Activated CD8-positive, alpha-beta memory T cell treated with anti-CD3 and anti-CD28 coated beads for 1 hour (primary cell): ENCODE results near the gene COX17.

Experiments used
- DNase-seq, 2 donors: peaks; one replicate each; pipeline ENCODE4 v3.0.0-alpha.2; 2020; ENCODE audit warnings: low read depth in 1 of 2; ENCODE audit errors: extremely low read depth in 1 of 2

The COX17 gene

GRCh38 chr3:119647171-119647570 lies 30.0 kb downstream of the COX17 start:
- no peak for DNase-seq

GRCh38 chr3:119645813-119646212 lies 31.4 kb downstream of the COX17 start:
- DNase-seq, result no peak

- no peak for DNase-seq
Measured at GRCh38 chr3:119644481-119644880, 32.7 kb downstream of the COX17 start.

GRCh38 chr3:119643528-119643927 lies 33.7 kb downstream of the COX17 start:
- DNase-seq, result no peak

GRCh38 chr3:119642746-119643473 lies 34.3 kb downstream of the COX17 start:
- DNase-seq, result no peak

GRCh38 chr3:119641416-119641815 lies 35.8 kb downstream of the COX17 start:
- no peak for DNase-seq

- no peak for DNase-seq
Measured at GRCh38 chr3:119639494-119640350, 37.5 kb downstream of the COX17 start.

- no peak for DNase-seq
Measured at GRCh38 chr3:119637679-119638477, 39.3 kb downstream of the COX17 start.

GRCh38 chr3:119636891-119637611 lies 40.2 kb downstream of the COX17 start:
- no peak for DNase-seq

- DNase-seq, result no peak
Measured at GRCh38 chr3:119636249-119636648, 41.0 kb downstream of the COX17 start.

- DNase-seq, result no peak
Measured at GRCh38 chr3:119635719-119636118, 41.5 kb downstream of the COX17 start.

GRCh38 chr3:119632829-119633228 lies 44.4 kb downstream of the COX17 start:
- no peak for DNase-seq

GRCh38 chr3:119632216-119632615 lies 45.0 kb downstream of the COX17 start:
- DNase-seq, result no peak

GRCh38 chr3:119631516-119631915 lies 45.7 kb downstream of the COX17 start:
- no peak for DNase-seq

- DNase-seq, result no peak
Measured at GRCh38 chr3:119630880-119631329, 46.3 kb downstream of the COX17 start.

GRCh38 chr3:119630128-119630879 lies 46.9 kb downstream of the COX17 start:
- no peak for DNase-seq

GRCh38 chr3:119628816-119629445 lies 48.3 kb downstream of the COX17 start:
- DNase-seq, result no peak

GRCh38 chr3:119628390-119628789 lies 48.8 kb downstream of the COX17 start:
- DNase-seq, result no peak

- DNase-seq, result no peak
Measured at GRCh38 chr3:119627461-119627860, 49.7 kb downstream of the COX17 start.
